ENCODE measurements around the gene GPATCH2L. TPM values are rescaled to one million over a fixed set of nuclear protein-coding genes. Genes with fewer than 3 reads are reported as not detected.

Gene GPATCH2L
- total and polyA plus RNA-seq, 2 experiments from 2014 or later: 19.6 to 94.4 TPM

DNA sequence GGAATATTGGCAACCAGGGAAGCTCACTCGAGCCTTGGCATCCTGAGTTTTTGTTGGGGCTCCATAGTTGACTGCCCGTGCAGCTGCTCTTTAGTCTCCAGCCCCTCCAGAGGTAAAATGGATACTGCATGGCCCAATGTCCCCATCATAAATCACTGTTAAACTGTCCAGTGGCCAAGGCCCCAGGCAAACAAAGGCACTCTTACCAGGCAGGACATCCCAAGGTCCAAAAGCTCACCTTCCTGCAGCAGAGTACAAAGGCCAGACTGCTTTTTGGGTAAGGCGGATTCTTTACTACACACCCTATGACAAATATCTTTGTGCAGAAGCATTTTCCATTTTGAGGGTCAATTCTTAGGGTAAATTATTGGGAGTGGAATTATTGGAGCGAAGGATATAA, 81.1 kb downstream of the GPATCH2L start:
- Histone ChIP-seq H3K4me3 (no peak overlapping the region), H3K27ac (ENCODE audit: low read depth) (no peak overlapping the region), H4K20me1 (replicated peaks; ENCODE audit: insufficient read depth) (no peaks in the 10 kb centered on the region), H3F3A (replicated peaks; ENCODE audit: low read depth) (no peaks in the 10 kb centered on the region), H3K4me1 (ENCODE audit: insufficient read depth) (peaks cover 6% of the 10 kb centered on the region), H2AFZ (no peak overlapping the region), H3K4me2 (no peak overlapping the region), H3K36me3 (ENCODE audit: insufficient read depth) (no peaks in the 10 kb centered on the region), H3K9me2 (ENCODE audit: insufficient read depth) (no peaks in the 10 kb centered on the region), H3K79me2 (replicated peaks; ENCODE audit: insufficient read depth) (no peaks in the 10 kb centered on the region), H3K27me3 (ENCODE audit: insufficient read depth) (no peaks in the 10 kb centered on the region)
- no peaks in the 10 kb centered on the region for H3K27me3 Mint-ChIP-seq (ENCODE audit: insufficient read depth, low read depth, poor library complexity)
- no peak overlapping the region for H3K4me3 Mint-ChIP-seq
- no peak for ATAC-seq
- TF ChIP-seq, protein P1, sequence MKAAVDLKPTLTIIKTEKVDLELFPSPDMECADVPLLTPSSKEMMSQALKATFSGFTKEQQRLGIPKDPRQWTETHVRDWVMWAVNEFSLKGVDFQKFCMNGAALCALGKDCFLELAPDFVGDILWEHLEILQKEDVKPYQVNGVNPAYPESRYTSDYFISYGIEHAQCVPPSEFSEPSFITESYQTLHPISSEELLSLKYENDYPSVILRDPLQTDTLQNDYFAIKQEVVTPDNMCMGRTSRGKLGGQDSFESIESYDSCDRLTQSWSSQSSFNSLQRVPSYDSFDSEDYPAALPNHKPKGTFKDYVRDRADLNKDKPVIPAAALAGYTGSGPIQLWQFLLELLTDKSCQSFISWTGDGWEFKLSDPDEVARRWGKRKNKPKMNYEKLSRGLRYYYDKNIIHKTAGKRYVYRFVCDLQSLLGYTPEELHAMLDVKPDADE (IDR thresholded peaks at IDR 0.05): no peak
- TF ChIP-seq ZNF331 (CRISPR knock-in tag; IDR thresholded peaks at IDR 0.05; ENCODE audit: low read depth) (no peak), EZH2phosphoT487 (IDR thresholded peaks at IDR 0.05; ENCODE audit: unreplicated experiment) (no peak), CREB1 (CRISPR knock-in tag; IDR thresholded peaks at IDR 0.05; ENCODE audit: low read depth) (no peak), NANOG (IDR thresholded peaks at IDR 0.05; ENCODE audit: borderline replicate concordance) (no peak), ZNF114 (CRISPR knock-in tag; IDR thresholded peaks at IDR 0.05) (no peak), STAT1 (IDR thresholded peaks at IDR 0.05; ENCODE audit: unreplicated experiment) (no peak), EZH2 (IDR thresholded peaks at IDR 0.05; ENCODE audit: low read depth, unreplicated experiment) (no peak), JUNB (IDR thresholded peaks at IDR 0.05; ENCODE audit: unreplicated experiment) (no peak), POLR2AphosphoS5 (IDR thresholded peaks at IDR 0.05; ENCODE audit: low read depth) (no peak)
- TF ChIP-seq, protein P2, sequence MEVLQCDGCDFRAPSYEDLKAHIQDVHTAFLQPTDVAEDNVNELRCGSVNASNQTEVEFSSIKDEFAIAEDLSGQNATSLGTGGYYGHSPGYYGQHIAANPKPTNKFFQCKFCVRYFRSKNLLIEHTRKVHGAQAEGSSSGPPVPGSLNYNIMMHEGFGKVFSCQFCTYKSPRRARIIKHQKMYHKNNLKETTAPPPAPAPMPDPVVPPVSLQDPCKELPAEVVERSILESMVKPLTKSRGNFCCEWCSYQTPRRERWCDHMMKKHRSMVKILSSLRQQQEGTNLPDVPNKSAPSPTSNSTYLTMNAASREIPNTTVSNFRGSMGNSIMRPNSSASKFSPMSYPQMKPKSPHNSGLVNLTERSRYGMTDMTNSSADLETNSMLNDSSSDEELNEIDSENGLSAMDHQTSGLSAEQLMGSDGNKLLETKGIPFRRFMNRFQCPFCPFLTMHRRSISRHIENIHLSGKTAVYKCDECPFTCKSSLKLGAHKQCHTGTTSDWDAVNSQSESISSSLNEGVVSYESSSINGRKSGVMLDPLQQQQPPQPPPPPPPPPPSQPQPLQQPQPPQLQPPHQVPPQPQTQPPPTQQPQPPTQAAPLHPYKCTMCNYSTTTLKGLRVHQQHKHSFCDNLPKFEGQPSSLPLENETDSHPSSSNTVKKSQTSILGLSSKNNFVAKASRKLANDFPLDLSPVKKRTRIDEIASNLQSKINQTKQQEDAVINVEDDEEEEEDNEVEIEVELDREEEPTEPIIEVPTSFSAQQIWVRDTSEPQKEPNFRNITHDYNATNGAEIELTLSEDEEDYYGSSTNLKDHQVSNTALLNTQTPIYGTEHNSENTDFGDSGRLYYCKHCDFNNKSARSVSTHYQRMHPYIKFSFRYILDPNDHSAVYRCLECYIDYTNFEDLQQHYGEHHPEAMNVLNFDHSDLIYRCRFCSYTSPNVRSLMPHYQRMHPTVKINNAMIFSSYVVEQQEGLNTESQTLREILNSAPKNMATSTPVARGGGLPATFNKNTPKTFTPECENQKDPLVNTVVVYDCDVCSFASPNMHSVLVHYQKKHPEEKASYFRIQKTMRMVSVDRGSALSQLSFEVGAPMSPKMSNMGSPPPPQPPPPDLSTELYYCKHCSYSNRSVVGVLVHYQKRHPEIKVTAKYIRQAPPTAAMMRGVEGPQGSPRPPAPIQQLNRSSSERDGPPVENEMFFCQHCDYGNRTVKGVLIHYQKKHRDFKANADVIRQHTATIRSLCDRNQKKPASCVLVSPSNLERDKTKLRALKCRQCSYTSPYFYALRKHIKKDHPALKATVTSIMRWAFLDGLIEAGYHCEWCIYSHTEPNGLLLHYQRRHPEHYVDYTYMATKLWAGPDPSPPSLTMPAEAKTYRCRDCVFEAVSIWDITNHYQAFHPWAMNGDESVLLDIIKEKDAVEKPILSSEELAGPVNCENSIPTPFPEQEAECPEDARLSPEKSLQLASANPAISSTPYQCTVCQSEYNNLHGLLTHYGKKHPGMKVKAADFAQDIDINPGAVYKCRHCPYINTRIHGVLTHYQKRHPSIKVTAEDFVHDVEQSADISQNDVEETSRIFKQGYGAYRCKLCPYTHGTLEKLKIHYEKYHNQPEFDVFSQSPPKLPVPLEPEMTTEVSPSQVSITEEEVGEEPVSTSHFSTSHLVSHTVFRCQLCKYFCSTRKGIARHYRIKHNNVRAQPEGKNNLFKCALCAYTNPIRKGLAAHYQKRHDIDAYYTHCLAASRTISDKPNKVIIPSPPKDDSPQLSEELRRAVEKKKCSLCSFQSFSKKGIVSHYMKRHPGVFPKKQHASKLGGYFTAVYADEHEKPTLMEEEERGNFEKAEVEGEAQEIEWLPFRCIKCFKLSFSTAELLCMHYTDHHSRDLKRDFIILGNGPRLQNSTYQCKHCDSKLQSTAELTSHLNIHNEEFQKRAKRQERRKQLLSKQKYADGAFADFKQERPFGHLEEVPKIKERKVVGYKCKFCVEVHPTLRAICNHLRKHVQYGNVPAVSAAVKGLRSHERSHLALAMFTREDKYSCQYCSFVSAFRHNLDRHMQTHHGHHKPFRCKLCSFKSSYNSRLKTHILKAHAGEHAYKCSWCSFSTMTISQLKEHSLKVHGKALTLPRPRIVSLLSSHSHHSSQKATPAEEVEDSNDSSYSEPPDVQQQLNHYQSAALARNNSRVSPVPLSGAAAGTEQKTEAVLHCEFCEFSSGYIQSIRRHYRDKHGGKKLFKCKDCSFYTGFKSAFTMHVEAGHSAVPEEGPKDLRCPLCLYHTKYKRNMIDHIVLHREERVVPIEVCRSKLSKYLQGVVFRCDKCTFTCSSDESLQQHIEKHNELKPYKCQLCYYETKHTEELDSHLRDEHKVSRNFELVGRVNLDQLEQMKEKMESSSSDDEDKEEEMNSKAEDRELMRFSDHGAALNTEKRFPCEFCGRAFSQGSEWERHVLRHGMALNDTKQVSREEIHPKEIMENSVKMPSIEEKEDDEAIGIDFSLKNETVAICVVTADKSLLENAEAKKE (CRISPR knock-in tag; IDR thresholded peaks at IDR 0.05): no peak
- TF ChIP-seq, protein P3, sequence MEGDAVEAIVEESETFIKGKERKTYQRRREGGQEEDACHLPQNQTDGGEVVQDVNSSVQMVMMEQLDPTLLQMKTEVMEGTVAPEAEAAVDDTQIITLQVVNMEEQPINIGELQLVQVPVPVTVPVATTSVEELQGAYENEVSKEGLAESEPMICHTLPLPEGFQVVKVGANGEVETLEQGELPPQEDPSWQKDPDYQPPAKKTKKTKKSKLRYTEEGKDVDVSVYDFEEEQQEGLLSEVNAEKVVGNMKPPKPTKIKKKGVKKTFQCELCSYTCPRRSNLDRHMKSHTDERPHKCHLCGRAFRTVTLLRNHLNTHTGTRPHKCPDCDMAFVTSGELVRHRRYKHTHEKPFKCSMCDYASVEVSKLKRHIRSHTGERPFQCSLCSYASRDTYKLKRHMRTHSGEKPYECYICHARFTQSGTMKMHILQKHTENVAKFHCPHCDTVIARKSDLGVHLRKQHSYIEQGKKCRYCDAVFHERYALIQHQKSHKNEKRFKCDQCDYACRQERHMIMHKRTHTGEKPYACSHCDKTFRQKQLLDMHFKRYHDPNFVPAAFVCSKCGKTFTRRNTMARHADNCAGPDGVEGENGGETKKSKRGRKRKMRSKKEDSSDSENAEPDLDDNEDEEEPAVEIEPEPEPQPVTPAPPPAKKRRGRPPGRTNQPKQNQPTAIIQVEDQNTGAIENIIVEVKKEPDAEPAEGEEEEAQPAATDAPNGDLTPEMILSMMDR (conservative IDR thresholded peaks at IDR 0.05; ENCODE audit: low read depth in 2 of 2): no peak
- TF ChIP-seq, protein P4, sequence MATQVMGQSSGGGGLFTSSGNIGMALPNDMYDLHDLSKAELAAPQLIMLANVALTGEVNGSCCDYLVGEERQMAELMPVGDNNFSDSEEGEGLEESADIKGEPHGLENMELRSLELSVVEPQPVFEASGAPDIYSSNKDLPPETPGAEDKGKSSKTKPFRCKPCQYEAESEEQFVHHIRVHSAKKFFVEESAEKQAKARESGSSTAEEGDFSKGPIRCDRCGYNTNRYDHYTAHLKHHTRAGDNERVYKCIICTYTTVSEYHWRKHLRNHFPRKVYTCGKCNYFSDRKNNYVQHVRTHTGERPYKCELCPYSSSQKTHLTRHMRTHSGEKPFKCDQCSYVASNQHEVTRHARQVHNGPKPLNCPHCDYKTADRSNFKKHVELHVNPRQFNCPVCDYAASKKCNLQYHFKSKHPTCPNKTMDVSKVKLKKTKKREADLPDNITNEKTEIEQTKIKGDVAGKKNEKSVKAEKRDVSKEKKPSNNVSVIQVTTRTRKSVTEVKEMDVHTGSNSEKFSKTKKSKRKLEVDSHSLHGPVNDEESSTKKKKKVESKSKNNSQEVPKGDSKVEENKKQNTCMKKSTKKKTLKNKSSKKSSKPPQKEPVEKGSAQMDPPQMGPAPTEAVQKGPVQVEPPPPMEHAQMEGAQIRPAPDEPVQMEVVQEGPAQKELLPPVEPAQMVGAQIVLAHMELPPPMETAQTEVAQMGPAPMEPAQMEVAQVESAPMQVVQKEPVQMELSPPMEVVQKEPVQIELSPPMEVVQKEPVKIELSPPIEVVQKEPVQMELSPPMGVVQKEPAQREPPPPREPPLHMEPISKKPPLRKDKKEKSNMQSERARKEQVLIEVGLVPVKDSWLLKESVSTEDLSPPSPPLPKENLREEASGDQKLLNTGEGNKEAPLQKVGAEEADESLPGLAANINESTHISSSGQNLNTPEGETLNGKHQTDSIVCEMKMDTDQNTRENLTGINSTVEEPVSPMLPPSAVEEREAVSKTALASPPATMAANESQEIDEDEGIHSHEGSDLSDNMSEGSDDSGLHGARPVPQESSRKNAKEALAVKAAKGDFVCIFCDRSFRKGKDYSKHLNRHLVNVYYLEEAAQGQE (IDR thresholded peaks at IDR 0.05; ENCODE audit: unreplicated experiment): no peak
- DNase-seq (ENCODE audit: low spot score): no peak
- no peak overlapping the region for H3K27ac Mint-ChIP-seq
- H3K9me3 Mint-ChIP-seq: 0 out of 3 replicates have a peak, but pooled peaks cover 3% of the 10 kb centered on the region
- peaks cover 8% of the 10 kb centered on the region for H3K4me1 Mint-ChIP-seq
- no peaks in the 10 kb centered on the region; the same call in 2 of the 3 replicates for H3K36me3 Mint-ChIP-seq (ENCODE audit: low read depth)

All from GM23338 (cell line).